ENCODE measurements around the gene NINJ2. TPM values are rescaled to one million over a fixed set of nuclear protein-coding genes. Genes with fewer than 3 reads are reported as not detected.

NINJ2 gene
- total and polyA plus RNA-seq, 7 donors: 2.0 to 12.3 (median 7.2) TPM

DNA sequence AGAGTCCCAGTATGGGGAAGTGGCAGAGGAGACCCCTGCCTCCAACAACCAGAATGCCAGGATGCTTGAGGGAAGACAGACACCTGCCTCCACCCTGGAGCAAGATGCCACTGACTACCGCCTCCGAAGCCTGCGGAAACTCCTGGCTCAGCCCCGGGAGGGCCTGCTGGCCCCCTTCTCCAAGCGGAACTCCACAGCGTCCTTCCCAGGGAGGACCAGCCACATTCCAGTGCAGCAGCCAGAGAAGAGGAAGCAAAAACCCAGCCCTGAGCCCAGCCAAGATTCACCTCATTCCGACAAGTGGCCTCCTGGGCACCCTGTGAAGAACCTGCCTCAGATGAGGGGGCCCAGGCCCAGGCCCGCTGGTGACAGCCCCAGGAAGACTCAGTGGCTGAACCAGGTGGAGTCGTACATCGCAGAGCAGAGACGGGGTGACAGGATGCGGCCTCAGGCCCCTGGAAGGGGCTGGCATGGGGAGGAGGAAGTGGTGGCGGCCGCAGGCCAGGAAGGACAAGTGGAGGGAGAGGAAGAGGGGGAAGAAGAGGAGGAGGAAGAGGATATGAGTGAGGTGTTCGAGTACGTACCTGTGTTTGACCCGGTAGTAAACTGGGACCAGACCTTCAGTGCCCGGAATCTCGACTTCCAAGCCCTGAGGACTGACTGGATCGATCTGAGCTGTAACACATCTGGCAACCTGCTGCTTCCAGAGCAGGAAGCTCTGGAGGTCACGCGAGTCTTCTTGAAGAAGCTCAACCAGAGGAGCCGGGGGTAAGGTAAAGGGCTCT lies 109.8 kb downstream of the NINJ2 start:
- H3K36me3 ChIP-seq: no peaks in the 10 kb centered on the region
- H3K9me3 ChIP-seq: no peaks in the 10 kb centered on the region
- 61 to 90% methylated on average over 23 of the region's 23 CpGs for WGBS, 2 donors
- no peak overlapping the region for H3K4me3 ChIP-seq
- TF ChIP-seq POLR2A (IDR thresholded peaks at IDR 0.05): no peak
- TF ChIP-seq POLR2AphosphoS5 (IDR thresholded peaks at IDR 0.05): no peak
- no peak for TF ChIP-seq EP300 (IDR thresholded peaks at IDR 0.05)
- TF ChIP-seq, protein P1, sequence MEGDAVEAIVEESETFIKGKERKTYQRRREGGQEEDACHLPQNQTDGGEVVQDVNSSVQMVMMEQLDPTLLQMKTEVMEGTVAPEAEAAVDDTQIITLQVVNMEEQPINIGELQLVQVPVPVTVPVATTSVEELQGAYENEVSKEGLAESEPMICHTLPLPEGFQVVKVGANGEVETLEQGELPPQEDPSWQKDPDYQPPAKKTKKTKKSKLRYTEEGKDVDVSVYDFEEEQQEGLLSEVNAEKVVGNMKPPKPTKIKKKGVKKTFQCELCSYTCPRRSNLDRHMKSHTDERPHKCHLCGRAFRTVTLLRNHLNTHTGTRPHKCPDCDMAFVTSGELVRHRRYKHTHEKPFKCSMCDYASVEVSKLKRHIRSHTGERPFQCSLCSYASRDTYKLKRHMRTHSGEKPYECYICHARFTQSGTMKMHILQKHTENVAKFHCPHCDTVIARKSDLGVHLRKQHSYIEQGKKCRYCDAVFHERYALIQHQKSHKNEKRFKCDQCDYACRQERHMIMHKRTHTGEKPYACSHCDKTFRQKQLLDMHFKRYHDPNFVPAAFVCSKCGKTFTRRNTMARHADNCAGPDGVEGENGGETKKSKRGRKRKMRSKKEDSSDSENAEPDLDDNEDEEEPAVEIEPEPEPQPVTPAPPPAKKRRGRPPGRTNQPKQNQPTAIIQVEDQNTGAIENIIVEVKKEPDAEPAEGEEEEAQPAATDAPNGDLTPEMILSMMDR (IDR thresholded peaks at IDR 0.05): no peak
- intact Hi-C loops (cut with DNase I): no loop called here
- H3K27ac ChIP-seq: no peak overlapping the region
- DNase-seq: no peak
- peaks cover 0 to 9% (median 0%) of the 10 kb centered on the region in 3 donors for H3K27me3 ChIP-seq
- no peaks in the 10 kb centered on the region for H3K4me1 ChIP-seq

DNA sequence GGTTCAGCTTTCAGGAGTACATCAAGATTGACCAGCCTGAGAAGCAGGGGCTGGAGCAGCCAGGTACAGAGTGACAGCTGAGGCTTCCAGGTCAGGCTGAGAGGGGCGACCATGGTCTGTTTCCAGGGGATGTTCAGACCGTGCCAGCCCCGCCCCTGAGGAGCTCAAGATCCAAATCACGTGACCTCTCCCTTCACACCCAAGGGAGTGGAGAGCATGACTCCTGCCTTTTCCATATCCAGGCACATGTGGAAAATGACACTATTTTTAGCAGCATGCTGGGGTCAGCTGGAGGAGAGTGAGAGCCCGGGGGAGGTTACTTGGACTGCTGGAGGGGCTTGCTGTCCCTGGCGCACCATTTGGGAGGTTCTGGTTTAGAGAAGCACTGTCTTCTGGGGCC lies 110.8 kb downstream of the NINJ2 start:
- Histone ChIP-seq H3K9me3 (no peaks in the 10 kb centered on the region), H3K27ac (no peak overlapping the region), H3K4me1 (no peaks in the 10 kb centered on the region), H3K4me3 (no peak overlapping the region), H3K36me3 (no peaks in the 10 kb centered on the region), H3K27me3 (peaks cover 0 to 14% (median 0%) of the 10 kb centered on the region in 3 donors)
- 63 to 72% methylated on average over 6 of the region's 6 CpGs for WGBS, 2 donors
- TF ChIP-seq EP300 (IDR thresholded peaks at IDR 0.05) (no peak), POLR2A (IDR thresholded peaks at IDR 0.05) (no peak), POLR2AphosphoS5 (IDR thresholded peaks at IDR 0.05) (no peak)
- TF ChIP-seq, protein P1 (IDR thresholded peaks at IDR 0.05): no peak
- DNase-seq: no peak
- intact Hi-C loops (cut with DNase I): no loop called here

DNA sequence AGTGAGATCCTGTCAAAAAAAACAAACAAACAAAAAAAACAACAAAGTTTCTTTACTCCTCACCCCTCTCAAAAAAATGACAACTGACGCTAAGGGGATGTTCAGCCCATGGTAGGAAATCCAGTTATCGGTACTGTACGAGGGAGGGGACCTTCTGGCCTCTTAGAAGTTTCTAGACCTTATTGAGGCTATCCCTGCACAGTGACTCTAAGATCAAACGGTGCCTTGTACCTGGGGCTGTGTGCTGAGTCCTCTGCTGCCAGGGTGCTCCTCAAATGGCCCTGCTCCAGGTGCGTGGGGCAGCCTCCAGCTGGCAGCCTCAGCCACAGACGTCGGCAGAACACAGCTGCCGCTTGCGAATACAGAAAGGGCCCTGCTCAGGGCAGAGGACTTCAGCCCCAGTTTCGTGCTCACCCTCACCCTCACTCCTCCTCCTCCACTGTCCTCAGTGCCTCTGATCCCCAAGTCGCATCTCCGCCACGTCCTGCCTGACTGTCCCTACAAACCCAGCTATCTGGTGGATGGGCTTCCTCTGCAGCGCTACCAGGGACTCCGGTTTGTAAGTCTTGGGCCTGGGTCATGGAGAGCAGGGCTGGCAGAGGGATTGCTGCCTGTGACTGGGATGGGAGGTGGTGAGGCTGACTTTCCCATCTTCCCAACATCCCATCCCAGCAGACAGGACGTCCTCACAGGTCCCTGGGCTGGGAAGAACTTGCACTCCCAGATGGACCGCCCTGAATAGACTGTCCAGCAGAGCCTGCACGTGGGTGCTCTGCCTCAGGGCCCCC lies 112.6 kb downstream of the NINJ2 start:
- H3K4me1 ChIP-seq: peaks cover 0 to 7% (median 6%) of the 10 kb centered on the region in 4 donors
- H3K4me3 ChIP-seq: no peak overlapping the region
- H3K27me3 ChIP-seq: peaks cover 5 to 28% (median 11%) of the 10 kb centered on the region in 3 donors
- TF ChIP-seq POLR2AphosphoS5 (IDR thresholded peaks at IDR 0.05) (no peak), EP300 (IDR thresholded peaks at IDR 0.05) (no peak), POLR2A (IDR thresholded peaks at IDR 0.05) (no peak)
- TF ChIP-seq, protein P1 (IDR thresholded peaks at IDR 0.05): no peak
- 85 to 89% methylated on average over 18 of the region's 18 CpGs for WGBS, 2 donors
- intact Hi-C loops (cut with DNase I): no loop called here
- no peaks in the 10 kb centered on the region for H3K9me3 ChIP-seq
- H3K36me3 ChIP-seq: no peaks in the 10 kb centered on the region
- DNase-seq: no peak
- no peak overlapping the region for H3K27ac ChIP-seq

DNA sequence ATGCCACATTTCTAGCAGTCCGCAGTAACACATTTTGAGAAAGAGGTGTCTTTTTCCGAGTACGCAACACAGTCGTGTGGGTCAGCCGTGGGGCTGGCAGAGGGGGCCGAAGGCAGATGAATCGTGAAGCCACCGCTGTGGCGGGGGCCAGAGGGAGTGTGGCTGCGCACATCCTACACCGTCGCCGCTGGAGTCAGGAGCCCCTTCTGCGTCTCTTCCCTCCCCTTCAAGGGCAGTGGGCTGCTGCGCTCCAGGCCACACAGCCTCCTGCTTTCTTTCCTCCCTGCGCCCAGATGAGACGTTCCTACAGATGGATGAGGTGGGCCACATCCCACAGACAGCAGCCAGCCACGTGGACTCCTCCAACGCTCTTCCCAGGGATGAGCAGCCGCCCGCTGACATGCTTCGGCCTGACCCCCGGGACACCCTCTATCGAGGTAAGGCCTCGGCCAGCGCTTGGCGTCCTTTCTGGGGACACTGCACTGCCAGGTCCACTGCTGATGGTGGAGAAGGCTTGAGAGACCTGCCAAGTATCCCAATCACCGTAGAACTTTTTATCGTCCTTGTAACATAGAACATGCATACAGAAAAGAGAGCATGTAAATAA lies 113.7 kb downstream of the NINJ2 start:
- Histone ChIP-seq H3K27ac (no peak overlapping the region), H3K4me3 (no peak overlapping the region), H3K36me3 (no peaks in the 10 kb centered on the region), H3K4me1 (peaks cover 0 to 7% (median 6%) of the 10 kb centered on the region in 4 donors), H3K27me3 (peaks cover 5 to 36% (median 11%) of the 10 kb centered on the region in 3 donors), H3K9me3 (no peaks in the 10 kb centered on the region)
- no peak for TF ChIP-seq POLR2AphosphoS5 (IDR thresholded peaks at IDR 0.05)
- TF ChIP-seq, protein P1 (IDR thresholded peaks at IDR 0.05): no peak
- TF ChIP-seq EP300 (IDR thresholded peaks at IDR 0.05): no peak
- TF ChIP-seq POLR2A (IDR thresholded peaks at IDR 0.05): no peak
- no peak for DNase-seq
- intact Hi-C loops (cut with DNase I): no loop called here
- WGBS, 2 donors: 92 to 95% methylated on average over 29 of the region's 29 CpGs

All from sigmoid colon (tissue), 7 donors.